Activated gamma-delta T cell (primary cell): Measurements from ENCODE around the gene ABRACL.
"Not testable (repeated sequence)": the region's sequence is repeated elsewhere in the genome, so short reads cannot be mapped to it uniquely, and the experiment has no call there.

Source experiments
- DNase-seq: peaks from one replicate; lab custom pipeline; 2025; lab: John Stamatoyannopoulos, UW
- total RNA-seq, 2 donors: gene quantifications; one replicate each; lab custom pipeline; 2026; lab: John Stamatoyannopoulos, UW

The ABRACL gene, protein sequence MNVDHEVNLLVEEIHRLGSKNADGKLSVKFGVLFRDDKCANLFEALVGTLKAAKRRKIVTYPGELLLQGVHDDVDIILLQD
- total RNA-seq, result 35.7 to 39.1 reads per million in 2 donors

DNA sequence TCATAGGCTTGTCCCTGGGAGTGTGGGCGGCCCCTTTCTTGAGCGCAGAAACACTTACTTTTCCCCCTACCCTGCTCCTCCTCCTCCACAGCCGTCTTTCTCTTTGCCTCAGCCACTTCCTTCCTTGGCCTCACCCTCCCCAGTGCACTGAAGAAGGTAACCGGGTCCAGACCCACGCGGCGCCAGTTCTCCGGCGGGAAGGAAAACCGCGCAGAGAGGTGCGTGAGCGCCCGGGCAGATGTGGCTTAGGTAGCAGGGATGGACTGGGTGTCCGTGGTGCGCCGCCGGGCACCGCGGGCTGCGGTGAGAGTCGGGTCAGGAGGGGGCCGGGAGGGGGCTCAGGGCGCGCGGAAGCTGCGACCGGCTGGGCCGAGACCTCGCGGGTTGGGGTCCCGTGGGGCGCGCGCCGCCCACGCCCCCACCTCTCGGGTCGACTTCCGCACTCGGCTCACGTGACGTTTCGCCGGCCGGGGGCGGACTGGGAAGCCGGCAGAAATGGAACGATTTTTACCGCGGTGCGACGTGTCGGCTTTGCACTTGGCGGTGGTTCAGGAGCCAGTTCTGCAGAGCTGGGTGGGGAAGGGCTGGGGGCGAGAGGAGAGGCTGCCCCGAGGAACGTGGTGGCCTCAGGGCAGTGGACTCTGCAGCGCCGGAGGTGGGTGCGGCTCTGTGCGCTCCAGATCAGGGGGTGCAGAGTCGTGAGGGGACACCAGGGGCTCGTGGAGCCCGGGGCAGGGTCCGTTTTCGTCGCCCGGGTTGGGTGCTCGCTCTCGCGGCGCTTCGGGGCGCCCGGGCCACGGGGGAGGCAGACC is at the start of gene ABRACL:
Gene ABRACL, plus strand, starts transcription at position 88 of the 812 bp plus-strand sequence. CDS start 5,416 bp downstream, outside the sequence.
- DNase-seq, result peak; percentile 53

DNA sequence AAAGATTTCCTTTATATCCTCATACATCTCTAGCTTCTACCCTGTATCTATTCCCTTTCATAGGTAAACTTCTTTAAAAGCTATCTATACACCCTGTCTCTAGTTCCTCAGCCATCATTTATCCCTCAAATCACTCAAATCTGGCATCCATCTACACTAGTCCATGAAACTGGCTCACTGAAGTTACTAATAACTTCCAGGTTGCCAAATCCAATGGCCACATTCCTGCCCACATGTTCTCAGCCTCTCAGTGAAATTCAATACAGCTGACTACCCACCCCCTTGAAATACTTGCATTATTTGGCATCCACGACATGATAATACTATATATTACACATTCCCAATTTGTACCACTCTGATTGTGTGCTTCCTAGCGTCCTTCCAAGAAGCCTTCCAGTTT is 49.2 kb upstream of the ABRACL start:
- DNase-seq, result no peak

DNA sequence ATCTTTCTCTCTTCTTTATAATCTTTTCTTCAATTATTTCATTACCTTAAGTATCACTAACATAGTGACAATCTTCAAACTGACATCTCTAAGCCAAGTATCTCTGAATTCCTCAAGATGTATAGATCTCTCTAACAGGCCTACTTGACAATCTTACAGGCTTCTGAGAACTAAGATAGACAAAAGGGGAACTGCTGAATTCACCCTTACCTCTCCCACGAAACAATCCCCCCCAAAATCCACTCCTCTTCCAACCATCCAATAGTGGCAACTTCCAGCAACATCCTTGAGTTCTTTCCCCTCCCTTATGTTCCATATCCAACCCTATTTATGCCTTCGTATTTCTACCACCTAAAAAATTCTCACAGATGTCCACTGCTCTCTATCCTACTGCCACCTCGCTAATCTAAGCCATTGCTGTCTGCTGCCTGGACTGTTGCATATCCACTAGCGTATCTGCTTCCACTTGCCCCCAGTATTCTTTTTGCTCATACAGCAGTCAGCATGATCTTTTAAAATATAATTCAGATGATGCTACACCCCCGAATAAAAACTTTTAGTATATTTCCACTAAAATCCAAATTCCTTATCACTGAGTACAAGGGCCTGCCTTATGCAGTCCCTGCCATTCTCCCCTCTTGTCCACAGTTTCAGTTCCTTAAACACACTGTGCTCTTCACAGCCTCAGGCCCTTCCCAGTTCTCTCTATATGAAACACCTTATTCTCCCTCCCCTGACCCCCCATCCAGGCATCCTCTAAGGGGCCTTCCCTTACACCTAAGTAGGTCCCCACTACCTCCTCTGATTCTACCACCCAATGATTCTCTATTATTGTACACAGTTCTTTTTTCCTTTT is 48.5 kb upstream of the ABRACL start:
- DNase-seq, result no peak

DNA sequence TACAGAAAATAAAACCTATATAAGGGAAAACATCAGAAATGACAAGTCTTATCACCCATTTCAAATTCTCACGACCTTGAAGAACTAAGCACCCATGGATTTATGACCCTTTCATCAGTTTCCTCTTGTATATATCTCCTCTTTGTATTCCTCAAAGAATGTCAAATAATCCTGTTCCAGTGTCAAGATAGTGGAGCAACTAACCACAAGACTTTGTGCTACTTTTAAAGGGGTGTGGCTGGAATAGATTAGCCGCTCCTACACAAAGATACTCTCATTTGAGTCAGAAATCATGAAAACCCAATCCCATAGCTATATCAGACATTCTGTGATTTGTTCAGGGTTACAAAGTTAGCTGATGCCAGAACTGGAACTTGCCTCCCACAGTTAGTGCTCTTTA is 47.1 kb upstream of the ABRACL start:
- DNase-seq, result no peak

DNA sequence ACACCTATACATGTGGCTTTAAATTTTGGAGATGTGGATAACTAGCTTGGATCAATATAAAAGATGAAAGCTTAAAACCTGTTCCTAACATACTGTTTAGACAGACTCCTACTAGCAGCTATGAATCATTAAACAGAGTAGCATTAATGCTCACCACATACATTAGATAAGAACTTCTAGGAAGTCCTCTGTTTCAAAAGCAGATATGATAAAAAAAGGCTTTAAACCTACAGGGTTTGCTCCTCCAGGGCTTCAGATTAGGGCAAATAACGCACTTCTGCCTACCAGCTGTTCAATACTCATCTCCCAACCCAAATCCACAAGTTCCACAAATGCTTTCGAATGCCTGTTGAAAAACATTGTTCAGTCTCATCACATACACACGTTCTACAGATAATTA is 42.0 kb upstream of the ABRACL start:
- DNase-seq, result no peak

DNA sequence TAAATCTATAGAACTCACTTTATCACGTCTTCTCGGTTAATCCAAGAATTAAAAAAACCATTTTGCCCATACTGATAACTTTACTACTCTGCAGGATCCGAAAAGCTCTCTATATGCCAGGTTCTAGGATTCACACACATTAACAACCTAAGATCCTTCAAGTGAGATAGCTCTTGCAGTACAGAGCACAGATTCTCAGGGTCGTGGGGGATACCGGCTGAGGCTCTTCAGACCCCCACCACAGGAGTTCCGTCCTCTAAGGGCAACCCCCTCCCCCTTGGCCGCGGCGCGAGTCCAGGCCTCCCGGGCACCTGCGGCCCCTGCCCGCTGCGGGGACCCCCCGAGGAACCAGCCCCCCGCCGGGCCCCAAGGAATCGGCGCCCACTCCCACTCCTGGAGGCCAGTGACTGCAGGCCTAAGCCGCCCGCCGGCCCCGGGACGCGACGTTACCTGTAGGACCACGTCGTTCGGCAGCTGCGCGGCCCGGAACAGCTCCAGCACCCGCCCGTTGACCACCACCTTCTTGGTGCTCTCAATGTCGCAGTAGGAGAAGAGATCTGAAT is 41.4 kb upstream of the ABRACL start:
- DNase-seq, result no peak

DNA sequence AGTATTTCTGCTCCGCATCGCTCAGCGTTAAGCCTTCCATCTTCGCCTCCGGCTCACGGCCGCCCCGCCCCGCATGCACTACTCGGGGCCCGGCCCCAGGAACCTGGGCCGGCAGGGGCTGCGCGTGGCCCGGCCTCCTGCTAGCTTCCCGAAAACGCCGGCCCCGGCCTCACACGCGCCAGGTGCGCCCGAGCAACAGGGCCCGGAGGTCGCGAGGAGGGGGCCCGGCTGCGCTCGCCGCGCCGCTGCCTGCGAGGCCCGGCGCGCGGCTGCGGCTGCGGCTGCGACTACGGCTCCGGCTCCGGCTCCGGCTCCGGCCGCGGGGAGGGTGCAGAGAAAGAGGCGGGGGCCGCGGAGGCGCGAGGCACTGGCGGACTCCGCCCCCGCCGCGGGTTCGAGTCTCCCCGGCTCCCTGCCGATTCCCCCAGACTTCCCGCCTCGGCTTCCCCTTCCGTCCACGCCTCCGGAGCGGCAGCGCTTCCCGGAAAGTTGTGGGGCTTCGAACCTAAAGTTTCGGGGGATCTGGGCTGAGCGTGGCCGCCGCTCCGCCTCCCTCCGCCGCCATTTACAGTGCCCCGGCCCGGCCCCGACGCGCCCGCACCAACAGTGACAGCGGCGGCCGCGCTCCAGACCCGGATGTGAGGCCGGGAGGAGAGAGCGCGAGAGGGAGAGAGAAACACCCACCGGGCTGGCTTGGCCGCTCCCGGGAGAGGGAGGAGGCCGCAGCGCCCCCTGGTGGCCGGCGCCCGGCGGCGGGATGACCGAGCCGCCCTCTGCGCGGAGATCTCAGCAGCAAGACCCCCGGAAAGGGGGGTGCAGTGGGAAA is 40.7 kb upstream of the ABRACL start, which contains the start of gene REPS1:
Gene REPS1, minus strand, starts transcription at position 611 of the 826 bp plus-strand sequence. Its CDS starts 571 bp downstream, at position 40.
- DNase-seq, result peak; percentile 84

DNA sequence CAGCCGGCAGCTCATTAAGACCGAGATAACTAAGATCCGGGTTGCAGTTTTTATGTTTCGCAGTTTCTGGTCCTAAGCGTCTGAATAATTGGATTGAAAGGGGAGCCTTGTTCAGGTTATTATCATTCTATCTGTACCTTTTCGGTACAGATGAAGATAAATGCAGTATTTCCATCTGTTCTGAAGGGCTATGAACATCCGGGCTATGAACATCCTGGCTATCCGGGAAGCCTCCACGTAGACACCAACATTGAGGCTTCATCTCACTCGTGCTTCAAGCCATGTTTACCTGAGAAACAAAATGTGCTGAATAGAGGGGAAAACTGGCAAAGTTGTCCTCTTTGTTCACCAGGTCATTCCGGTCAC is 40.1 kb upstream of the ABRACL start:
- no peak for DNase-seq

DNA sequence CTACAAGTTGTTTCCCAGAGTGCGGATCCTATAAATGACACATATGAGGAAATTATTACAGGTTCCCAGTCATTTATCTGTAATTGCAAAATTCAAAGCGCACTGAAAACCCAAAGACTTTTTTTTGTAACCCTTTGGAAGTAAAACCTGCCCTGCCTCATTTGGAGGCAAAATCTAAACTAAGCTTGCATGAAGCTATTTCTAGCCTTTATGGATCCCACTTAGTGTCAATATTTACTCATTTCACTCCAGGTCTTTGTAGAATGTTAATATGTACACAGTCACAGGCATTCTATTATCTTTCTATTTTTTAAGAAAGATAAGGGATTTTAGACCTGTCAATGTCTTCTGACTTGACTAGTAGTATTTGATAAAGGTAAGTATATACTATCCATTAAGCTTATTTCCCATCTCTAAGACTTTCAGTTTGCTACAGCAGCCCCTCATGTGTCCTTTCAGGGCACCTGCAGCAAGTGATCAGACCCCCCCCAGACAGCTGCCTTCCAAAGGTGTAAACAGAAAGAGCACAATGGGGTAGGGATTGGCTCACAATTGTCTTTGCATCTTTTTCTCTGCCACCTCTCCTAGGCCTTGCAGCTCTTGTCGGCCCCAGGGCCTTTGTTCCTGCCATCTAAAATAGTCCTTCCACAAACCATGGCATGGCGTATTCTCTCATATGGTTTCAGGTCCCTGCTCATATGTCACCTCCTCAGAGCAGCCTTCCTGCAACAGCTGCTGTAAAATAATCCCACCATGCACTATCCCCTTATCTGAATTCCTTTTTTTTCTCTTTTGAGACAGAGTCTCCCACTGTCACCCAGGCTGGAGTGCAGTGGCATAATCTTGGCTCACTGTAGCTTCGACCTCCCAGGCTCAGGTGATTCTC is 39.2 kb upstream of the ABRACL start:
- DNase-seq, result no peak

DNA sequence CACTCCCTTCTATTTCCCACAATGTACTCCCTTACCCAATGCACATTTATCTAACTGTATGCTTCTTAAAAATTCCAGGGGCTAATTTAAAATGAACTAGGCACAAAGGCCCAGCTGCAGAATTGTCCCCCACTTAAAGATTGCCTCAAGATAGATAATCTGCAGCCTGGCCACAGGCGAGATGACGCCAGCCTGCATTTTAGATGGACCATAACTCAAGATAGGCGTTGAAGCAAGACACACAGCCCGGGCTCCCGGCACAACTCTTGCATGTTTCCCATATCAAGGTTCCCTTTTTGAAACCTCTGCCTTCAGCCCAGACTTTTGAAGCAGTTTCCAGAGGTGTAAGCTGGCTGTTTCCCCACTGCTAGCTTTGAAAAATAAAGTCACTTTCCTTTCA is 37.3 kb upstream of the ABRACL start:
- no peak for DNase-seq

DNA sequence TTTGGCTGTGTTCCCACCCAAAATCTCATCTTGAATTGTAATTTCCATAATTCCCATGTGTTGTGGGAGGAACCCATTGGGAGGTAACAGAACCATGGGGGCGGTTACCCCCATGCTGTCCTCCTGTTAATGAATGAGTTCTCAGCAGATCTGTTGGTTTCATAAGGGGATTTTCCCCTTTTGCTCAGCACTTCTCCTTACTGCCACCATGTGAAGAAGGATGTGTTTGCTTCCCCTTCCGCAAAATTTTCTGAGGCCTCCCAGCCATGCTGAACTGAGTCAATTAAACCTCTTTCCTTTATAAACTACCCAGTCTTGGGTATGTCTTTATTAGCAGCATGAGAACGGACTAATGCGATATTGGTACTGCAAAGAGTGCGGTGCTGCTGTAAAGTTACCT is 35.6 kb upstream of the ABRACL start:
- not testable (repeated sequence) for DNase-seq

DNA sequence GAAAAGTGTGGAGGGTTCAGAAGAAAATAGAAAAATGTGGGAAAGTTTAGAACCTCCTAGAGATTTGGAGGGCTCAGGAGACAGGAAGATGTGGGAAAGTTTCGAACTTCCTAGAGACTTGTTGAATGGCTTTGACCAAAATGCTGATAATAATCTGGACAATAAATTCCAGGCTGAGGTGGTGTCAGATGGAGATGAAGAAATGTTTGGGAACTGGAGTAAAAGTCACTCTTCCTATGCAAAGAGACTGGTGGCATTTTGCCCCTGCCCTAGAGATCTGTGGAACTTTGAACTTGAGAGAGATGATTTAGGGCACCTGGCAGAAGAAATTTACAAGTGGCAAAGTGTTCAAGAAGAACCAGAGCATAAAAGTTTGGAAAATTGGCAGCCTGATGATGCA is 35.1 kb upstream of the ABRACL start:
- DNase-seq, result not testable (repeated sequence)

DNA sequence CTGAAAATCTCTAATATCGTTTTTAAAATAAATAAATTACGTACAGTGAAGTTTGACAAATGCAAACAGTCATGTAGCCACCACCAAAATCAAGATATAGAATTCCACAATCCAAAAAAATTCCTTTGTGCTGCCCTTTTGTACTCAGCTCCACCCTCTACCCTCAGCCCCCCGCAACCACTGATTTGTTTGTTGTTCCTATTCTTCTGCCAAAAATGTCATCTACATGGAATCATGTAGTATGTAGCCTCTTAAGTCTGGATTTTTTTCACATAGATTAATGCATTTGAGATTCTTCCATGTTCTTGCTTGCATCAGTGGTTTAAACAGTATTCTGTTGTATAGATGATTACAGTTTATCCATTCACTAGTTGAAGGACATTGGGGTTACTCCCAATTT is 32.0 kb upstream of the ABRACL start:
- DNase-seq, result no peak

DNA sequence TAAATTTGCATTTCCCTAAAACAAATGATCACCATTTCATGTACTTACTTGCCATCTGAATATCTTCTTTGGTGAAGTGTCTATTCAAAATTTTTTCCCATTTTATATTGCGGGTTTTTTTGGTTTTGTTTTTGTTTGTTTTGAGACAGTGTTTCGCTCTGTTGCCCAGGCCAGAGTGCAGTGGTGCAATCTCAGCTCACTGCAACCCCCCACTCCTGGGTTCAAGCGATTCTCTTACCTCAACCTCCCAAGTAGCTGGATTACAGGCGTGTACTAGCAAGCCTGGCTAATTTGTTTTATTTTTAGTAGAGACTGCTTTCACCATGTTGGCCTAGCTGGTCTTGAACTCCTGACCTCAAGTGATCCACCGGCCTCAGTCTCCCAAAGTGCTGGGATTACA is 31.4 kb upstream of the ABRACL start:
- no peak for DNase-seq

DNA sequence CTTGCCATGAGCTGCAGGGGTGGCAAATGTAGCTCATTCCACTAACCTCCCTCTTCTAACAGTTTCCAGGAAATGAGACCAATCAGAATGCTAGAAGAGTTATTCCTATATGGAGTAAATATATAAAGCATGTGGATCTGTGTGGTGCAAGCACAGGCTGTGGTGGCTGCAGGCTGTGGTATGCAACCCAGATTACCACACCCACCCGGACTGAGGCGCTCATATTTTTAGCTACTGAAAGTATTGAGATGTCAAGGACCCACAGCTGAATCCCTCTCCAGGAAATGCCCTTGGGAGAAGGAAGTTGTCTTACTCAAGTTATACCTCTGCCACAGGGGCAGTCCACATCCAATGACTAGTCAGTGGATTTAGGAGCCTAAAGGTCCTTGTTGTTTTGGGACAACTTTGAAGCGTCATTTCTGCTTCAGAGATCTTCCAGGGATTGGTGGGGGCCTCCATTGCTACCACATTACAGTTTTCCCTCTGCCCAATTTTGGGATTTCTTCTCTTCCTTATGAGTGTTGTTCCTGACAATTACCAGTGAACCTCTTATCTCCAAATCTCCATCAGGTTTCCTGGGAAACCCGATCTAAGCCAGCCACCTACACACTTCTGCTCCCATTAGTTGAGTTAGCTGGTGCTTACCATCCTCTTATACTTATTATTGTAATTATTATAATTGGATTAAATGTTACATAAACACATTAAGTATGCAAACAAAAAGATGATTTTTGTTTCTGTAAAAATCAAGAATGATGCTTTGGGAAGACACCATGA is 28.4 kb upstream of the ABRACL start:
- no peak for DNase-seq

DNA sequence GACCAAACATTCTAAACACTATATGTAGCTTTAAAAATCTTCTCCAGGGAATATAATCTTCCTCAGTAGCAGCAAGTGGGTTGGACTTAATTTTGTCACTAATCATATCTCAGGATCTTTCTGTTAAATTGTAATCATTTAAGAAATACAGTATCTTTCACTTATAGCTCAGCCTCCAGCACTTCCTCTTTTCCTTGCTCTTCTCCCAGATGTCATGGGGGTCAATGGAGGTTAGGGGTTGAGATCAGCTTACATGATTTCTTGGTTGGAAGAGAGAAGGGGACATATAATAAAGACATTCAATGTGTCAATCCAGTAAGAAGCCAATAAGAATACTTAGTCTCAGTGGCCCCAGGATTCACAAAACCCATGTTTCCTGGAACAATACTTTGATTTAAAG is 24.8 kb upstream of the ABRACL start:
- DNase-seq, result no peak

DNA sequence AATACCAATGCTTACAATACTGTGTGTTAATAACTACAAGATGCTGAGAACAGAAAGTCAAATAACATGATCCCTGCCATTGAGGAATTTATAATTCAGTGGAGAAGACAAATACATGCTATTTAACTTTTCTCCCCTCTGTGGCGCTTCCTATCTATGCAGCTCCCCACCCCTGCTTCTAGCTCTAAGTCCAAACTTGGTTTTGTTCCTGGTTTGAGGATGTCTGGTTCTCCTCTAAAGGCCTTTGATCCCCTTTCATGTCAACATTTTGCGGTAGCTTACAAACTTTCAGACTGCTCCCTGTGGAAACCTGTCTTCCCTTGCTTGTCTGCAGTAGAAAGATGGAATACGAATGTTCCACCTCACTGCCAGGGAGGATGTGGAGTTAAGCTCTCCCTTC is 22.1 kb upstream of the ABRACL start:
- DNase-seq, result no peak

DNA sequence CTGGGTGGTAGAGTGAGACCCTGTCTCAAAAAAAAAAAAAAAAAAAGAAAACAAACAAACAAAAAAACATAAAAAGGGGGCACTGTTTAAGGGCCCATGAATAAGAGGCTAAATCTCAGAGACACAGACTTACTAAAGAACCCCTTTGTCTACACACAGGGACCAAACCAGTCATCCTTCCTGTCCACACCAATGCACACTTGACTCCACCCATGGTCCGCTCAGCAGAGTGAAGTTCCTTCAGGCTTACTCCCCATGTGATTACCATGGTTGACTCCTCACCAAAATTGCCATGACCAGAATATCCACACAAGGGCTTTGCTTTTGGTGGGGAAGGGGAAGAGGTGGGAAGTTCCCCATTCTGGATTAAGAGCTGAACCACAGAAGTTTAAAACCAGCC is 21.1 kb upstream of the ABRACL start:
- no peak for DNase-seq

DNA sequence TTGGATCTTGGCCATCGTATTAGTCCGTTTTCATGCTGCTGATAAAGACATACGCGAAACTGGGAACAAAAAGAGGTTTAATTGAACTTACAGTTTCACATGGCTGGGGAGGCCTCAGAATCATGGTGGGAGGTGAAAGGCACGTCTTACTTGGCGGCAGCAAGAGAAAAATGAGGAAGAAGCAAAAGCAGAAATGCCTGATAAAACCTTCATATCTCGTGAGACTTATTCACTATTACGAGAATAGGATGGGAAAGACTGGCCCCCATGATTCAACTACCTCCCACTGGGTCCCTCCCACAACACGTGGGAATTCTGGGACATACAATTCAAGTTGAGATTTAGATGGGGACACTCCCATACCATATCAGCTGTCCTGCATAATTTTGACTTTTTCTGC is 20.4 kb upstream of the ABRACL start:
- DNase-seq, result no peak

DNA sequence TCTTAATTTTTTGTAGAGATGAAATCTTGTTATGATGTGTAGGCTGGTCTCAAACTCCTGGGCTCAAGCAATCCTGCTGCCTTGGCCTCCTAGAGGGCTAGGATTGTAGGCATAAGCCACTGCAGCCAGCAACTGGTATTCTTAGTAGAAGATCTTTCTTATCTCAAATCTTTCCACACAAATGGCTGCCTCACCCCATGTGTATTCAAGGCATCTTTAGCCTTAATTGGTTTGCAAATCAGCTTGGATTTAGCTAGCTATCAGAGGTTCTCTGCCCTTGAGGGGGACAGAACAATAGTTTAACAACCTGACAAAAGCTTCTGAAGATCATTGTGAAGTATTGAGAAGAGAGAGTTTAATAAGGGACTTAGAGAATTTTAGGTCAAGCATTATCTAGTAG is 17.9 kb upstream of the ABRACL start:
- no peak for DNase-seq
